HFF-Myc (cell line): Measurements from ENCODE around the gene ANXA3.

Experiments used
- DNase-seq: peaks from one replicate; pipeline ENCODE4 v3.0.0-alpha.2; 2011; ENCODE audit warnings: low read depth; ENCODE audit errors: extremely low read depth
- H3K4me3 ChIP-seq: replicated peaks from 2 replicates; pipeline ENCODE4 v1.5.1; 2011; ENCODE audit warnings: low read depth, mild to moderate bottlenecking, control low read depth, low read length
- TF ChIP-seq, protein P1 (sequence below): IDR thresholded peaks from 2 replicates; pipeline ENCODE4 v1.5.1; 2012; ENCODE audit warnings: mild to moderate bottlenecking, low read depth, low read length, control low read depth; ENCODE audit errors: missing control alignments

Gene ANXA3

DNA sequence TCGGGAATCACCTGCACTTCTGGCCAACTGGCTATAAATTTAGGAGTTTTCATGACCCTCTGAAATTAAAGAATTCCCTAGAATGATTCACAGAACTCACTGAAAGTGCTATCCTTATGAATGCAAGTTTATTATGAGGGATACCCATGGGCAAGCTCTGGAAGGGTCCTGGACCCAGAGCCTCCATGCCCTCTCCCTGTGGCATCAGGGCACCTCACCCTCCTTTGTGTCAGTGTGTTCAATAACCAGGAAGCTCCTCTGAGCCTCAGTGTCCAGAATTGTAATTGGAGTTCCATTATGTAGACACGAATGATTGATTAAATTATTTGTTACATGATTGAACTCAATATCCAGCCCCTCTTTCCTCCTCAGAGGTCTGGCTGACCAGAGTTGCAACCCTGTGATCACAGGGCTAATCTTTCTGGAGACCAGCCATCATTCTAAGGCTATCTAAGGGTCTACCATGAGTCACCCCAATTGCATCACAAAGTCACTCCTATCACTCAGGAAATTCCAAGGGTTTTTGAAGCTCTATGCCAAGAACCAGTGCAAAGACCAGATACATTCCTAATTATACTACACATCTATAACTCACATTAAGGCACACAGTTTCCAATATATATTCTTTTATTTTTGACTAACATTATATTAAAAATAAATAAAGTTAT, 8.9 kb downstream of the ANXA3 start:
- DNase-seq: no peak
- TF ChIP-seq, protein P1, sequence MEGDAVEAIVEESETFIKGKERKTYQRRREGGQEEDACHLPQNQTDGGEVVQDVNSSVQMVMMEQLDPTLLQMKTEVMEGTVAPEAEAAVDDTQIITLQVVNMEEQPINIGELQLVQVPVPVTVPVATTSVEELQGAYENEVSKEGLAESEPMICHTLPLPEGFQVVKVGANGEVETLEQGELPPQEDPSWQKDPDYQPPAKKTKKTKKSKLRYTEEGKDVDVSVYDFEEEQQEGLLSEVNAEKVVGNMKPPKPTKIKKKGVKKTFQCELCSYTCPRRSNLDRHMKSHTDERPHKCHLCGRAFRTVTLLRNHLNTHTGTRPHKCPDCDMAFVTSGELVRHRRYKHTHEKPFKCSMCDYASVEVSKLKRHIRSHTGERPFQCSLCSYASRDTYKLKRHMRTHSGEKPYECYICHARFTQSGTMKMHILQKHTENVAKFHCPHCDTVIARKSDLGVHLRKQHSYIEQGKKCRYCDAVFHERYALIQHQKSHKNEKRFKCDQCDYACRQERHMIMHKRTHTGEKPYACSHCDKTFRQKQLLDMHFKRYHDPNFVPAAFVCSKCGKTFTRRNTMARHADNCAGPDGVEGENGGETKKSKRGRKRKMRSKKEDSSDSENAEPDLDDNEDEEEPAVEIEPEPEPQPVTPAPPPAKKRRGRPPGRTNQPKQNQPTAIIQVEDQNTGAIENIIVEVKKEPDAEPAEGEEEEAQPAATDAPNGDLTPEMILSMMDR: no peak
- no peak overlapping the region for H3K4me3 ChIP-seq

GRCh38 chr4:78561677-78562076, 10.1 kb downstream of the ANXA3 start:
- H3K4me3 ChIP-seq: no peak overlapping the region
- DNase-seq: no peak
- TF ChIP-seq, protein P1: no peak

GRCh38 chr4:78562687-78563086, 11.1 kb downstream of the ANXA3 start:
- TF ChIP-seq, protein P1: no peak
- no peak overlapping the region for H3K4me3 ChIP-seq
- no peak for DNase-seq

- no peak overlapping the region for H3K4me3 ChIP-seq
- TF ChIP-seq, protein P1: no peak
- DNase-seq: no peak
These were observed 14.4 kb downstream of the ANXA3 start for GRCh38 chr4:78565971-78566372.

DNA sequence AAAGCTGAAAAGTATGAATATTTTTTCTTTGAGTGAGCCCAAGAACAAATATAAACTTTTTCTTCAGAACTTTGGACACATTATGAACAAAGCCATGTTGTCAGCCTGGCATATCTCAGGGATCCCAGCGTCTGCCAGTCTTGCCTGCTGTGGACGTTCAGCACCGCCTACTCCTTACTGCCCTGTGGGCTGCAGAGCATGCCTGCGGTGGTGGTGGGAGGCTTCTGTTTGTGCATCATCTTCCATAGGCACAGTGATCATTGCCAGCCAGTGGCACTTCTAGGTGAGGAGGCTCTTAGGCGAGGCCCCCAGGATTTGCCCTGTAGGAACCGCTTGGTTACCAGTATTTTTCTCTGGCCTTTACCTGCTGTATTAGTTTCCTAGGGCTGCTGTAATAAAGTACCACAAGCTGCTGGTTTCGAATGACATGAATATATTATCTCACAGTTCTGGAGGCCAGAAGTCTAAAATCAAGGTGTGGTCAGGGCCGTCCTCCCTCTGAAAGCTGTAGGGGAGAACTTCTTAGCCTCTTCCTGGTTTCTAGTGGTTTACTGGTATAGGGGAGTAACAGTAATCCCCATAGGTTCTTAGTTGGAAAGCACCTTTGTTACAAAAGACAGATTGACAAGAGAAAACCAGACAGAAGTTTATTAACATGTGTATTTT, 15.4 kb downstream of the ANXA3 start:
- no peak for DNase-seq
- TF ChIP-seq, protein P1: no peak
- no peak overlapping the region for H3K4me3 ChIP-seq

DNA sequence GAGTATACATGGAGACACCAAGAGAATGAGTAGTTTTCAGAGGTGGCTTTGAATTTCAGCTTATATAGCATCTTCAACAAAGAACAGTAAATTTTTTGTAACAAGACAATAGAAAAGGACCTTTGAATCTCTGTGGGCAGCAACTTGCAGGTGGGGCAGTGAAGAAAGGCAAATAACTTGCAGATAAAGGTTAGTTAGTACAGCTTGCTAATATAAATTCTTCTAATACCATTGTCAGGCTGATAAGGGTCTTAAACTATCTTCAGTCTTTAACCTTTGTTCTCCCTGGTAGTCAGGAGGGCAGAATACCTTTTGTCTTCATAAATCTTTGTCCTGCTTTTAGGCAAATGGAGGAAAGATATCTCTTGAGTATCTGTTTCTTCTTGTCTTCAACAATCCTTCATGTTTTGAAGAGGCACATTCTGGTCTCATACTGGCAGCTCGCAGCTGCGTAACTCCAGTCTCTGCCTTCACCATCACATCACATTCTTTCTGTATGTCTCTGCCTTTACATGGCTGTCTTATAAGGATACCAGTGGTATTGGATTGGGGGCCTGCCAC, 16.0 kb downstream of the ANXA3 start:
- no peak for DNase-seq
- H3K4me3 ChIP-seq: no peak overlapping the region
- TF ChIP-seq, protein P1: no peak
